PC-3 (cell line): ENCODE measurements around the gene KIAA1191.

Experiments used
- EZH2phosphoT487 ChIP-seq: fragments of 300-600 bp; sonication (generic); IDR thresholded peaks from 2 replicates; pipeline ENCODE4 v1.6.1; 2018; ENCODE audit warnings: mild to moderate bottlenecking, antibody characterized with exemption, low read length, borderline replicate concordance
- TF ChIP-seq, protein P1 (sequence below): fragments of 300-600 bp; sonication (generic); conservative IDR thresholded peaks from 2 replicates; pipeline ENCODE4 v1.5.1; 2017; ENCODE audit warnings: antibody characterized with exemption, low read depth, mild to moderate bottlenecking, low read length

DNA sequence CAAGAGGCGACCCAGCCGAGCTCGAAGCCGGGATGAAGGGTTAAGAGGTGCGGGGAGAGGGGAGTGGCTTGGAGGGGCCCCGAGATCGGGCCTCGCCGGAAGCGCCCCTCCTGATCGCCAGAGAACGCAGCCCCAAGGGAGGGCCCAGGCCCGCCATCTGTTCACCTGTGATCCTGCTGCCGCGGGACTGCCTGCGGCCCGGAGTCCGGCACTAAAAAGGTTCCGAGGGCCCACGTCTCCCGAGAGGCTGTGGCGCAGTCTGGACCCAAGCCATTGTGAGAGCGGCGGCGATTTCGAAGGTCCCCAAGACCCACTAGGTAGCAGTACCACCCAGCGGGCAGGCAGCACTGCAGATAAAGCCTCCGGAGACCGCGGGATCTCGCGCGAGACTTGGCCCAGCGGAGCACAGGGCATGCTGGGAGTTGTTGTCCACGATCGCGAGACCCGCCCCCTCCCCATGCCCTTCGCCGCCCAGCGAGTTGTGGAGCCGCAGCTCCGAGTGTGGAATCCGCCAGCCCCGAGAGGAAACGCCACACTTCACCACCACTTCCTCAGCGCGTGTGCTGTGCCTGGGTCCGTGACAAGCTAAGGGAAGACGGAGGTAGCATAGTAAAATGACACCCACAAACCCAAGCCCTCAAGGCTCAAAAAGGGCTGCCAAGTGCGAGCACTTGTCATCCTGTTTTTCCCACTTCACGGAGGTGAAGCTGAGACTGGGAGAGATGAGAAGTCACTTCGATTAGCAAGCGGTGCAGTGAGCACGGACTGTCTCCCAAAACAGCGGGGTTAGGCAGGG is at the start of gene KIAA1191:
- TF ChIP-seq, protein P1, sequence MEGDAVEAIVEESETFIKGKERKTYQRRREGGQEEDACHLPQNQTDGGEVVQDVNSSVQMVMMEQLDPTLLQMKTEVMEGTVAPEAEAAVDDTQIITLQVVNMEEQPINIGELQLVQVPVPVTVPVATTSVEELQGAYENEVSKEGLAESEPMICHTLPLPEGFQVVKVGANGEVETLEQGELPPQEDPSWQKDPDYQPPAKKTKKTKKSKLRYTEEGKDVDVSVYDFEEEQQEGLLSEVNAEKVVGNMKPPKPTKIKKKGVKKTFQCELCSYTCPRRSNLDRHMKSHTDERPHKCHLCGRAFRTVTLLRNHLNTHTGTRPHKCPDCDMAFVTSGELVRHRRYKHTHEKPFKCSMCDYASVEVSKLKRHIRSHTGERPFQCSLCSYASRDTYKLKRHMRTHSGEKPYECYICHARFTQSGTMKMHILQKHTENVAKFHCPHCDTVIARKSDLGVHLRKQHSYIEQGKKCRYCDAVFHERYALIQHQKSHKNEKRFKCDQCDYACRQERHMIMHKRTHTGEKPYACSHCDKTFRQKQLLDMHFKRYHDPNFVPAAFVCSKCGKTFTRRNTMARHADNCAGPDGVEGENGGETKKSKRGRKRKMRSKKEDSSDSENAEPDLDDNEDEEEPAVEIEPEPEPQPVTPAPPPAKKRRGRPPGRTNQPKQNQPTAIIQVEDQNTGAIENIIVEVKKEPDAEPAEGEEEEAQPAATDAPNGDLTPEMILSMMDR, result no peak
- TF ChIP-seq EZH2phosphoT487, result no peak
